HG03039 (cell line): ENCODE data around the gene SCUBE1.

Source experiments
- ATAC-seq: cut with Tn5 transposase; IDR thresholded peaks from one replicate; pipeline ENCODE4 v1.9.1; 2021; ENCODE audit warnings: mild to moderate bottlenecking, moderate library complexity; ENCODE audit not compliant: unreplicated experiment

SCUBE1 gene

DNA sequence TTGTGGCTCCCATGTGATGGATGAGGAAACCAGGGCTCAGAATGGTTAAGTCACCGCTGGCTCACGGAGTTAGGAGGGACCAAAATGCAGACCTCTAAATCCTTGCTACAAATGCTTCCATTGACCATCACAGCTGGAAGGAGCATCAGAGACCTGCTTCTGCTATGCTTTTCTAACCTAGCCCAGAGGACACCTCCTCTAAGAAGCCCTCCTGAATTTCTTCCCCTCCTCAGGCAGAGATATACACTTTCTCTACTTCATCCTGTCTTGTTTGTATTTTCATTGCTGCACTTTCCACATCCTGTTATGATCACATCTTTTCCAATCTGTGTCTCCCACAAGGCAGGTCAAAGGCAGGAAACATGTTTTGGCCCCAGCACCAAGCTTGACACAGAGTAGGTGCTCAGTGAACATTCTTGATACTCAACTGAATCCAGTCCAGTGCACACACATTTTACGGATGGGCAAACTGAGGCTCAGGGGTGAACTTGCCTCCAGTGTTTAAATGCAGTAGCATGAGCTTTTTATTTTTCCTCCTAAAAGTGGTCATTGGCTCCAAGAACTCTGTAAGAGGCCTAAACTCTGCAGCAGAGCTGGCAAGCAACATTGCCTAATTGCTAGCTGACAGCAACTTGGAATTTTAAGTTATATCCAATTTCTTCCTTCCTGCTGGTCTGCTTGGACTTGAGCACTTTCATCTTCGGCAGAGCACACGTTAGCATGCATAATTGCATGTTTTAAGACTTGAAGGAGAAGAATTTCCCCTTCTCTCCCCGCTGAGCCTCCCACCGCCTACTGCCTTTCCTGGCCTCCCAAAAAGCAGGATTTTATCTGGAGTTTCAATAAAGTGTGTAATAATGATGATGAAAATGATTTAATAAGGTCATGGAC lies 12.7 kb downstream of the SCUBE1 start:
- no peak for ATAC-seq

- ATAC-seq: no peak
These were observed 14.1 kb downstream of the SCUBE1 start for GRCh38 chr22:43329061-43329460.

DNA sequence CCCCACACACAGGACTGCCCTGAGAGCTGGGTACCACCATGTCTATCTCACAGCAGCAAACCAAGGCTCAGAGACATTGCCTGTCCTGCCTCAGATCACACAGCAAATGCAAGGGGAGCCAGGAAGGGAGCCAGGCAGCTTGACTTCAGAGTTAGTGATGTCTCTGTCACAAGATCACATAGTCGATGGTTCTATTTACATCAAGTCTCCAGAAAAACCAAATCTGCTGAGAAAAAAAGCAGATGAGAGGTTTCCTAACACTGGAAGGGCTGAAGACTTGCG lies 16.1 kb downstream of the SCUBE1 start:
- ATAC-seq: no peak

GRCh38 chr22:43326331-43327156 lies 16.6 kb downstream of the SCUBE1 start:
- ATAC-seq: no peak

DNA sequence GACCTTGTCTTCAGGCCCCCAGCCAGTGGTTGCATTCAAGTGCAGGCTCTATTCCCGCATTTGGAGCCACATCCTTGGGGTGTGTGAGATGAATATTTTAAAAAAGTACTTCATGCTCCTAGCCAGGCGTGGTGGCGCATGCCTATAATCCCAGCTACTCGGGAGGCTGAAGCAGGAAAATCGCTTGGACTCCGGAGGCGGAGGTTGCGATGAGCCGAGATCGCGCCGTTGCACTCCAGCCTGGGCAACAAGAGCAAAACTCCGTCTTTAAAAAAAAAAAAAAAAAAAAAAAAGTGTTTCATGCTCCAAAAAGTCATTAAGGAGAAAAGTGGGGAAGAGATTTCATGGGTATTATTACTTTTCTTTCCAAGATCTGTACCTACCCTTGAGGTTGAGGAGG lies 18.0 kb downstream of the SCUBE1 start:
- ATAC-seq: no peak

GRCh38 chr22:43320943-43321900 lies 21.9 kb downstream of the SCUBE1 start:
- no peak for ATAC-seq

DNA sequence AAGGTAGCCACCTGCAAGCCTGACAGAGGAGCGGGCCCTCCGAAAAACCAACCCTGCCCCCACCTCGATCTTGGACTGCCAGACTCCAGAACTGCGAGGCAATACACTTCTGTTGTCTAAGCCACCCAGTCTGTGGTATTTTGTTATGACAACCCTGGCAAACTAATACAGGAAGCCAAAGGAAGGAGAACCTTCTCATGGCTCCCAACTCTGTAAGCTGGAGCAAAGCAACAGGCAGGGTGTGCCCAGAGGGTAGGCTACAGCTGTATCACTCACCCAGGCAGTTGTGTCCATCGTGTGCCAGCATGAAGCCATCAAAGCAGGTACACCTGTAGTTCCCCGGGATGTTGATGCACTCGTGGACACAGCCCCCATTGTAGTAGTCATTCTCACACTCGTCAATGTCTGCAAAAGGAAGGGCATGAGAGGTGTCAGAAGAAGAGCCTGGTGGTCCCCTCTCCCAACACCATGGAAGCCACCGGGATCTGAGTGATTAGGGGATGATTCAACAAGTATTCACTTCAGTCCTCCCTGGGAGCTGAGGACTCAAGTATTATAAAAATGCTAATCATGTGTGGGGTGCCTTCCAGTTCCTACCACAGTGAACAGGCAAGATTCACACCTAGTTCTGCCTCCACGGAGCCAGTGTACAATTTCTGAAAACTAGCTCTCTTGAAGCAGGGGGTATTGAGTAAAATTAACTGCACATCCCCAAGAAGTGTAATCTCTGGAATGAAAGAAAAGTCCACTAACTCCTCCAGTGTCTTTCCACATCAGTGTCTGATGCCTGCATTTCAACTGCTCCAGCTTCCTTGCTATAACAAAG lies 23.3 kb downstream of the SCUBE1 start:
- ATAC-seq: no peak

GRCh38 chr22:43317239-43317638 lies 25.9 kb downstream of the SCUBE1 start:
- ATAC-seq: no peak

DNA sequence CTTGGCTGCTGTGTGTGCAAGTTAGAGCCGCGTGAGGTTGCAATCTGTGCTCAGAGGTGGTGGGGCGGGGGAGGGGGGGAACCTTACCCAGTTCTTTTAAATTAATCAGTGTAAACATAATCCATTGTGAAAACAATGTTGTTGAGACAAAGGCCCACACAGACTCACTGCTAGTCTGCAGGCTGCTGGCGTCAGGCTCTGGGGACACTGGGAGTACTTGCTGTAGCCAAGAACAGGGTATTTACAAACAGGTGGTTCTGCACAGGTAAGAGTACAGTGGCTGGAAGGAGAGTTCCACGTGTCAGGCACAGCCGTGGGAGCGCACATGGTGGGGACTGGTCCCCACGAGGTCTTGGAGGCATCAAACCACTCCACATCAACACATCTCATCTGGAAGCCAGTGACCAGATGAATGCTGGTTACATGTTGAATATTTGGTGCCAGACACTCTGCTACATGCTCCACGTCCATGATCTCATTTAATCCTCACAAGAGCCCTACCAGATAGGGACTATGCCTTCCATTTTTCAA lies 27.4 kb downstream of the SCUBE1 start:
- no peak for ATAC-seq

DNA sequence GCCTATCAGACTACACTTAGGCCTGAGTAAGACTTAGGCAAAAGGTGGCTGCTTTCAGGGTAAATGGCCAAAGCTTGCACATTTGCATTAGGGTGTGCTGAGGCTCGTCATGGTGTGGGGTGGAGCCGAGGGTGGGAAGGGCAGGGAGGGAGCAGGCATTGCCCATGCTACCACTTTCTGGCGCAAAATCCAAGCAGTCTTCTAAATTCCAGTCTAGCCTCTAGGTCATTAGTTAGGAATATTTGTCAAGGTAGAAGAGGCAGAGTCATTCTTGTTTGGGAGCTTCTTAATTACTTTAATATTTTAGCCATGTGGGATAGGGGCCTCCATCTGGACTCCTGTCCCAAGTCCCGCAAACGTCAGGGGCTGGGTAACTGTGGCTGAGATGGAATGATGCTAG lies 28.6 kb downstream of the SCUBE1 start:
- ATAC-seq: no peak

- ATAC-seq: no peak
These were observed 29.2 kb downstream of the SCUBE1 start for GRCh38 chr22:43313890-43314474.

- no peak for ATAC-seq
These were observed 29.8 kb downstream of the SCUBE1 start for GRCh38 chr22:43313244-43313889.

- ATAC-seq: no peak
These were observed 30.6 kb downstream of the SCUBE1 start for GRCh38 chr22:43312608-43313007.

GRCh38 chr22:43310798-43311197 lies 32.4 kb downstream of the SCUBE1 start:
- ATAC-seq: no peak

GRCh38 chr22:43310311-43310710 lies 32.9 kb downstream of the SCUBE1 start:
- ATAC-seq: no peak

GRCh38 chr22:43308836-43309235 lies 34.3 kb downstream of the SCUBE1 start:
- ATAC-seq: no peak

DNA sequence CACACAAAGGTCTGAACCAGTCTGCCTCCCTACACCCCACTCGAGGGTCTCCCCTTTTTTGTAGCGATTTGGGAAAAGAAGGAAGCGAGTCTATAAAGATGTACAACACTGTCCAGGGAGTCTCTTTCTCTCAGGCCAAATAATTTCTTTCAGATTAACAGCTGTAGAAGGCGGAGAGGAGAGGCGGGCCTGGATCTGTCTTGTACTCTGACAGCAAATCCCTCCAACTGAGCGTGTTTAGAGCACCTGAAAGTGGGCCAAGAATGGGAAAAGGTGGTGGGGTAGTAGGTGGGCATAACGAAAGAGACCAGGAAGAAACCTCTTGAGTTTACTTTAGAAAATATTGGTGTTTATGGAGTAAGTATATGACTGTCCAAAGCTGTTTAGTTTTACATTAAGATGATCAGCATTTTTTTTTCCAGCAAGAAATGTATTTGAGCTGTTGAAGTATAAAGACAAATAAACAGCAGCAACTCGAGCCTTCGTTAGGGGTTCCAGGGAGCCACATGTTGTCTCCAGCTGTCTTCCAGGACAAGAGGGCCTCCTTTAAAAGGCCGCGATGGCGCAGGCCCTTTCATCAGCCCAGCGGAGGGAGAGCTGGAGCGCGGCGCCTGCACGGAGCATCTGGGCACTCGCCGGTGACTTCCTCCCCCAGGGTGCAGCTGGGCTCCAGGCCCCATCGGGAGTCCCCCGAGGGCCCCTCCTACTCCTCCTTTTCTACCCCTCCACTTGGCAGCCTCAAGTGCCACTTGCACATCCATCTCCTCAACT lies 34.9 kb downstream of the SCUBE1 start:
- ATAC-seq: no peak

GRCh38 chr22:43305806-43306205 lies 37.4 kb downstream of the SCUBE1 start:
- no peak for ATAC-seq
